ENCODE measurements around the gene CCDC85C.
A peak's percentile ranks its signal among the peaks of the same experiment; 100 is the strongest.

The CCDC85C gene

GRCh38 chr14:99507860-99508640 is 96.0 kb downstream of the CCDC85C start:
- H3K4me3 ChIP-seq = no peak overlapping the region
- H3K27ac ChIP-seq = peak overlapping the region in 1 of 21 experiments; percentile 27

GRCh38 chr14:99506276-99506675 is 97.7 kb downstream of the CCDC85C start:
- no peak overlapping the region for H3K27ac ChIP-seq
- no peak overlapping the region for H3K4me3 ChIP-seq

- Histone ChIP-seq H3K4me3 (no peak overlapping the region), H3K27ac (no peak overlapping the region)
Observed at GRCh38 chr14:99505089-99505488, 98.9 kb downstream of the CCDC85C start.

GRCh38 chr14:99503848-99504453 is 100.1 kb downstream of the CCDC85C start:
- H3K27ac ChIP-seq = no peak overlapping the region
- no peak overlapping the region for H3K4me3 ChIP-seq

GRCh38 chr14:99502989-99503421 is 101.0 kb downstream of the CCDC85C start:
- no peak overlapping the region for H3K4me3 ChIP-seq
- no peak overlapping the region for H3K27ac ChIP-seq

DNA sequence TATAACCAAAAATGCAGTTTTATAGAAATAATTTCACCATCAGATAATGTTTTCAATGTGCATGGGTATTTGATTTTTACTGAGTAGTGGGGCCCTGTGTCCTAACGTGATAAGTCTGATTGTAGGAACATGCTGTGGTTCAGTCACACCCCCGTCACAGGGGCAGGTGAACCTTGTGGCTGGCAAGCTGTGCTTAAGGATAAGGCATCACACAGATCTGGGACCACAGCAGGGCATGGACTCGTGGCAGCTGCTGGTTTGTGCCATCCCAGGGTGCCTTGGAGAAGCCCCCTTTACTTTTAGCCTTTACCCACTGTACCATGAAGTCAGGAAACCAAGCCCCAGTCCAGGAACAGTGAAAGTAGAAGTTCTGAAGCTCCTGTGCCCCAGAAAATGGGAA is 106.1 kb downstream of the CCDC85C start:
- Histone ChIP-seq H3K27ac (no peak overlapping the region), H3K4me3 (no peak overlapping the region)

- Histone ChIP-seq H3K4me3 (no peak overlapping the region), H3K27ac (no peak overlapping the region)
Observed at GRCh38 chr14:99497341-99497740, 106.7 kb downstream of the CCDC85C start.

GRCh38 chr14:99484106-99484505 is 119.9 kb downstream of the CCDC85C start:
- no peak overlapping the region for H3K4me3 ChIP-seq
- no peak overlapping the region for H3K27ac ChIP-seq

- Histone ChIP-seq H3K4me3 (peak overlapping the region; percentile 84 to 96 (median 94)), H3K27ac (peak overlapping the region; percentile 63 to 98 (median 93))
Observed at GRCh38 chr14:99481745-99482099, 122.3 kb downstream of the CCDC85C start.

DNA sequence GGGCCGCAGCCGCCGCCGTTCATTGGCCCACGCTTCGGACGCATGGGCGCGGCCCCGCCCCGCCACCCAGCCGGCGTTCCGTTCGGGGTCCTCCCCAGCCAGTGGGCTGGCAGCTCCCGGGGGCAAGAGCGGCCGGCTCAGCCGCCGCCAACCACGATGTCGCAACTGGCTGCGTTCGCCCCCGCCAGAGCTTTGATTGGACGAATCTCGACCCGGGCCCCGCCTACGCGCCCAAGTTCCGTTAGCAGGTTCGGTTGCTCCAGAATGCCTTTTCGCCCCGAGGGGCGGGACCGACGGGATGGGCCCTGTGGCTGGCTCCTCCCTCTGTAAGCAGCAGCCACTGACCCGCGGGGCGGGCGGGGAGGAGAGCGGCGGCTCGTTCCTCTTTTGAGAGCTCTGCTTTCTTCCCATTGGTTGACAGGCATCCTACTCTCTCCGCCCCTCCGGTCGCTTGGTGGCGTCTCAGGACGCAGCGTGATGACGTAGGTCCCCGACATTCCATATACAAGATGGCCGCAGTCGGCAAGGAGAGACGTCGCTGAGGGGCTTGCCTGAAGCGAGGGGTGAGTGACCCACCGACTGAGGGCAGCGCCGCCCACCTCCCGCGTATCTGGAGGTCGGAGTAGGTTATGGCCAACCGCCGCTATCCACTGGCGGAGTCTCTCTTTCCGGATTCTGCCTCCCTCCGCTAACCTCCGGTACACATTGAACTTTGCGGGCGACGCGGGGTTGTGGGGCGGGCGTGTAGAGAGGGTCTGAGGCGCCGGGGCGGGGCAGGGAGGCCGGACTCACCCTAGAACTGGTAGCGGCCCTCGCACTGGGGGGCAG is 122.9 kb downstream of the CCDC85C start, which contains the start of gene CCNK:
Gene CCNK, plus strand, starts transcription at position 493 of the 828 bp plus-strand sequence. CDS start 11,269 bp downstream, outside the sequence.
- Histone ChIP-seq H3K27ac (peak within 1 kb of the TSS; percentile 76 to 98 (median 93)), H3K4me3 (peak within 1 kb of the TSS; percentile 84 to 96 (median 94))

GRCh38 chr14:99479906-99480869 is 123.8 kb downstream of the CCDC85C start, which contains the start of gene SETD3:
SETD3 (minus strand) TSS chr14:99480859; CDS start chr14:99465805, 15,054 bp downstream.
- Histone ChIP-seq H3K4me3 (peak within 1 kb of the TSS; percentile 84 to 96 (median 94)), H3K27ac (peak within 1 kb of the TSS; percentile 76 to 98 (median 93))

GRCh38 chr14:99479160-99479905 is 124.7 kb downstream of the CCDC85C start:
- Histone ChIP-seq H3K4me3 (peak overlapping the region; percentile 81 to 96 (median 93)), H3K27ac (peak overlapping the region in 18 of 21 experiments; percentile 48 to 96 (median 88))

DNA sequence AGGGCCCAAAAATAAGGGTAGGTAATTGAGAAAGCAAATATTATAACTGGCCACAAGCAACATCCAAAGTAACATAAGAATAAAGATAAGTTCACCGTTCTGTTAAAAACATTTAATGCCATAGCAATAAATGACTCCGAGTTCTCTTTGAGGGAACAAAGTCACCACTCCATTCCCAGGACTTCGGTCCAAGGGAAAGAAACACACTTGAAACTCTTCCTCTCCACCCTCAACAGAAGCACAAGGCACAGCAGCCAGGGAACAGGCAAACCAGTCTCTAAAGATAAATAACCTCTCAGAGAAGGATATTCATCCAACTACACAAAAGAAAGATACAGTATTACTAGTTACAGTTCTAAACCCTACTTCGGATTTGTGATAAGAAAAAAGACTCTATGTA is 125.9 kb downstream of the CCDC85C start:
- H3K27ac ChIP-seq = no peak overlapping the region

DNA sequence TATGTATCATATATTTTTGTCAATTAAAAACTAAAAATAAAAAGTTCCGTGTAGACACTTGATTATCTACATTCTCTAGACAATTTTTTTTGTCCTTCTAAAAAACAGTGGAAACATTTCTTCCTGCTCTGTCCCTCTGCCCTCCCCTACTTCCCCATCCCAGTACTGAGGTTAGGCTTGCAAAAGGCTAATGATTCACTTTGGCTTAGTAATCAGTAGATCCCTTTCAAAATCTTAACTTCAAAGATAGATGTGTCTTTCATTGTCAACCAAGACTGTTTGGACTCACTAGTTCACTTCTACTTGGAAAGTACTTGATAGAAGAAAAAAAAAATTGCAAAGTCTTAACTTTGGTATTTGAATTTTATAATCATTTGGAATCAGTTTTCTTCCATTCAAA is 127.1 kb downstream of the CCDC85C start:
- Histone ChIP-seq H3K4me3 (no peak overlapping the region), H3K27ac (no peak overlapping the region)

More for the DNA sequence above, 125.9 kb downstream of the CCDC85C start:
- H3K4me3 ChIP-seq = no peak overlapping the region

GRCh38 chr14:99475660-99476059 is 128.3 kb downstream of the CCDC85C start:
- Histone ChIP-seq H3K27ac (no peak overlapping the region), H3K4me3 (no peak overlapping the region)

DNA sequence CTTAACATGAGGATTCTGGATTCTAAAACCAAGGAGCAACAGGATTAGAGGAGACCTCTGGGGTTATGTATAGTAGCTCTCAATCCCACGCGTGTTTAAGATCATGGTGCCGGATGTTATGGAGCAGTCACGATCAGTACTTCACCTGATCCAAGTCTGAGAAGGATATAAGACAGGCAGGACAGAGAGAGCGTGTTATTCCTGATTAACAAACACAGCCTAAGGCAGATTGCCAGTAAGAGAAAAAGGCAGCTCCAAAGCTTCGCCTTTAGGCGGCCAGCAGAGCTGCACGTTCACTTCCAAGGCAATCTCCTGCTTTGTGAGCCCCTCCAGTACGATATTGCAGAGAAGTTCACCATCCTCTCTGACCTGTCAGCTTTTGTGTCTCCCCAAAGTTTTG is 128.8 kb downstream of the CCDC85C start:
- H3K27ac ChIP-seq = no peak overlapping the region

GRCh38 chr14:99473458-99473857 is 130.5 kb downstream of the CCDC85C start:
- Histone ChIP-seq H3K4me3 (no peak overlapping the region), H3K27ac (no peak overlapping the region)

More for the DNA sequence above, 128.8 kb downstream of the CCDC85C start:
- H3K4me3 ChIP-seq = no peak overlapping the region

- H3K4me3 ChIP-seq = no peak overlapping the region
- H3K27ac ChIP-seq = no peak overlapping the region
Observed at GRCh38 chr14:99472937-99473336, 131.1 kb downstream of the CCDC85C start.
